B cell (primary cell): ENCODE results near the gene KIF18A. TPM values are rescaled to one million over a fixed set of nuclear protein-coding genes. Genes with fewer than 3 reads are reported as not detected.

Experiments used
- ATAC-seq: fragments of 200-7000 bp; cut with Tn5 transposase; one replicate; pipeline ENCODE4 v1.10.0; 2021; ENCODE audit warnings: low read depth, mild to moderate bottlenecking, moderate number of reproducible peaks, moderate library complexity
- CTCF ChIA-PET: fragments of 350-600 bp; sonication (Branson Sonifier 250); formaldehyde crosslinking; loops from one replicate; lab custom pipeline; 2021; ENCODE audit warnings: antibody characterized with exemption, inconsistent platforms; lab: Charles Lee
- POLR2A ChIA-PET: fragments of 350-600 bp; sonication (Branson Sonifier 250); formaldehyde crosslinking; loops from one replicate; lab custom pipeline; 2021; ENCODE audit warnings: antibody characterized with exemption; lab: Charles Lee
- DNase-seq: peaks from one replicate; pipeline ENCODE4 v3.0.0; 2013
- H2AFZ ChIP-seq: 2 replicates; pipeline ENCODE4 v1.6.1; 2012; ENCODE audit warnings: mild to moderate bottlenecking, low read depth, low read length; ENCODE audit not compliant: insufficient read depth, poor library complexity, severe bottlenecking
- H3K27ac ChIP-seq, 2 donors: 1 replicate in 1 of 2; 2 replicates in 1 of 2; pipeline ENCODE4 v1.5.1; 2012 to 2013; ENCODE audit warnings: low read length in 2 of 2, mild to moderate bottlenecking in 2 of 2, moderate library complexity in 1 of 2
- H3K27me3 ChIP-seq, 4 experiments: fragments of 200-600 bp in 1 of 4; sonication (generic) in 1 of 4; replicated peaks in 1 of 4; 1 replicate in 2 of 4; 2 replicates in 2 of 4; pipeline versions ENCODE4 v1.6.1 to v1.7.0; 2013 to 2016; ENCODE audit warnings: low read length in 3 of 4, mild to moderate bottlenecking in 2 of 4, mixed read lengths in 1 of 4, moderate library complexity in 1 of 4; ENCODE audit not compliant: insufficient read depth in 4 of 4, control insufficient read depth in 3 of 4; ENCODE audit errors: control extremely low read depth in 1 of 4
- H3K36me3 ChIP-seq, 2 experiments: replicated peaks in 1 of 2; 1 replicate in 1 of 2; 2 replicates in 1 of 2; pipeline versions ENCODE4 v1.6.1 to v1.7.1; 2013; ENCODE audit warnings: low read length in 1 of 2; ENCODE audit not compliant: insufficient read depth in 2 of 2, control insufficient read depth in 1 of 2; ENCODE audit errors: control extremely low read depth in 1 of 2, extremely low read depth in 1 of 2
- H3K4me1 ChIP-seq, 2 donors: fragments of 200-600 bp in 1 of 2; sonication (generic) in 1 of 2; 1 replicate in 1 of 2; 2 replicates in 1 of 2; pipeline versions ENCODE4 v1.5.1 to v1.6.1; 2013 to 2017; ENCODE audit warnings: low read length in 2 of 2; ENCODE audit not compliant: control insufficient read depth in 2 of 2, insufficient read depth in 2 of 2
- H3K4me2 ChIP-seq: replicated peaks from 2 replicates; pipeline ENCODE3; 2012; ENCODE audit warnings: mild to moderate bottlenecking, low read depth, low read length; ENCODE audit not compliant: poor library complexity, severe bottlenecking
- H3K4me3 ChIP-seq, 5 experiments: fragments of 200-600 bp in 1 of 5; sonication (generic) in 1 of 5; 1 replicate in 3 of 5; 2 replicates in 2 of 5; pipeline versions ENCODE4 v1.5.1 to v1.7.0; 2011 to 2016; ENCODE audit warnings: low read length in 4 of 5, mild to moderate bottlenecking in 4 of 5, low read depth in 2 of 5, control low read depth in 1 of 5, moderate library complexity in 1 of 5; ENCODE audit not compliant: insufficient read depth in 1 of 5; ENCODE audit errors: control extremely low read depth in 1 of 5, extremely low read depth in 1 of 5
- H3K79me2 ChIP-seq: fragments of 200-600 bp; sonication (generic); one replicate; pipeline ENCODE4 v1.6.0; 2016; ENCODE audit warnings: low read length; ENCODE audit not compliant: control insufficient read depth, insufficient read depth
- H3K9ac ChIP-seq: fragments of 200-600 bp; sonication (generic); 2 replicates; pipeline ENCODE4 v1.6.1; 2017; ENCODE audit warnings: mild to moderate bottlenecking, low read length, moderate library complexity
- H3K9me3 ChIP-seq, 3 donors: one replicate each; pipeline versions ENCODE4 v1.6.1 to v1.7.1; 2013; ENCODE audit warnings: low read length in 2 of 3; ENCODE audit not compliant: control insufficient read depth in 2 of 3, insufficient read depth in 1 of 3; ENCODE audit errors: control extremely low read depth in 1 of 3
- H4K20me1 ChIP-seq: 2 replicates; pipeline ENCODE4 v1.6.0; 2012; ENCODE audit warnings: mild to moderate bottlenecking, low read length; ENCODE audit not compliant: insufficient read depth, control insufficient read depth, poor library complexity, severe bottlenecking
- H3K27ac Mint-ChIP-seq: one replicate; pipeline ENCODE4 v1.8.0; 2021; ENCODE audit warnings: mixed read lengths
- H3K27me3 Mint-ChIP-seq: one replicate; pipeline ENCODE4 v1.8.0; 2021; ENCODE audit warnings: mixed read lengths
- H3K4me1 Mint-ChIP-seq: one replicate; pipeline ENCODE4 v1.8.0; 2021; ENCODE audit warnings: mixed read lengths
- H3K4me3 Mint-ChIP-seq: one replicate; pipeline ENCODE4 v1.8.0; 2021; ENCODE audit warnings: mixed read lengths
- H3K9me3 Mint-ChIP-seq: one replicate; pipeline ENCODE4 v1.8.0; 2022; ENCODE audit warnings: mixed read lengths; ENCODE audit not compliant: insufficient read depth
- EZH2 ChIP-seq: IDR thresholded peaks from 2 replicates; pipeline ENCODE4 v1.6.1; 2012; ENCODE audit warnings: borderline replicate concordance, low read depth, mild to moderate bottlenecking, moderate library complexity, low read length; ENCODE audit not compliant: insufficient read depth, poor library complexity, severe bottlenecking
- WGBS: methylation state at CpG from one replicate; pipeline ENCODE4 v1.1.5; 2013; ENCODE audit warnings: missing lambda C conversion rate; ENCODE audit not compliant: insufficient coverage; 5-methylcytosine and 5-hydroxymethylcytosine counted together
- intact Hi-C: fragments of 100-400 bp; cut with micrococcal nuclease; formaldehyde crosslinking; loops from one replicate; pipeline ENCODE4 v1.10.0; 2022
- polyA minus RNA-seq: library from RNA; depleted of rRNA, polyadenylated mRNA; stranded (reverse); fragments of >200 nt; gene quantifications from 2 replicates; pipeline ENCODE4 v1.2.3, GENCODE V29; 2012
- polyA plus RNA-seq: library from polyadenylated mRNA; depleted of rRNA; stranded (reverse); fragments of >200 nt; gene quantifications from 2 replicates; pipeline ENCODE4 v1.2.3, GENCODE V29; 2012
- total RNA-seq, 2 donors: library from RNA; stranded (reverse); fragments of 120-200 nt in 1 of 2; gene quantifications; 1 replicate in 1 of 2; 2 replicates in 1 of 2; pipeline versions ENCODE4 v1.2.3 to v1.2.4, GENCODE V29; 2013 to 2022
- TF ChIP-seq, protein P1 (sequence below): fragments of 200-600 bp; IDR thresholded peaks from one replicate; pipeline ENCODE4 v1.8.0; 2022; ENCODE audit warnings: antibody characterized with exemption, mild to moderate bottlenecking

Gene KIF18A
- total RNA-seq: 4.1 and 4.2 TPM in 2 replicates
- 2.9 TPM for total RNA-seq (2013)
- polyA plus RNA-seq: 0.84 and 1.2 TPM in 2 replicates
- 2.0 and 5.6 TPM in 2 replicates for polyA minus RNA-seq

DNA sequence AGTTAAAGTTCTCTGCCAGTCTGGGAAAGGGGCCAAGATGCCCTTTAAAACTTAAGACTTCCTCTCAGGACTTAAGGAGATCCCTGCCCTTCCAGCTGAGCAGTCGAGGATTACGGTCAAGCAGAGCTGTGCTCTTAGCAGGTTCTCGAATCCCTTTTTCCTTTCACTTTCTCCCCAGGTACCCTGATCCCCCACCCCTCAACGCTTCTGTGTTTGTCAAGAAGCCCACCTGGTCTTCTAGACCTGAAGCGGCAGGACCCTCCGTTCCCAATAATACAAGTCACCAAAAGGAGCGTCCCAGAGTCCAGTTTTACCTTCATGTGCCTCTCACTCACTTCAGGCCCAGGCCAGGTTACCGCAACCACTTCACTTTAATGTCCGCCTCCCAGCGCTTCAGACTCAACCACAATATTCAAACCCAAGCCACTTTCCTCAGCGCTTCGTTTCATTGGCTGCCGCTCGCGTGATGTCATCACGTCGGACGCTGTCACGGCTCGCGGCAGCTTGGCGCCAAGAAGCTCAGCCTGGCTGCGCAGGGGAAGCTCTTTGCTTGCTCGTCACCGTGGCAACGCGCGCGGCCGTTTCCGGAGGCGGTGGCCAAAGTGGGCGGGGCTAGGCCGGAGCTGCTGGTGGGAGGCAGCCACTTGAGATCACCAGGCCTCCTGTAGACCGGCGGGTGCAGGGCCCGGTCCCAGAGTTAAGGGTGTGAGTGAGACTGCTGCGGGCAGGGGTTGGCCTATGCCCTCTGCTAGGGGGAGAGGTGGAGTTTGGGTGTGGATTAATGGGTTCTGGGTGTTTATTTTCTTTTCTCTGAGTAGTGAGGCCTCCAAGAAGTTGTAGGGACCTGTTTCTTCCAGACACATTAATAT, at the start of gene KIF18A, which contains the start of gene METTL15:
TSS of gene KIF18A (minus strand) at position 407 of the 869 bp plus-strand sequence. CDS start 10,209 bp downstream, outside the sequence.
TSS of gene METTL15 (plus strand) at position 639 of the 869 bp plus-strand sequence. CDS start 4,947 bp downstream, outside the sequence.
- Histone ChIP-seq H3K79me2 (peaks cover 58% of the 10 kb centered on the region), H3K9me3 (no peaks in the 10 kb centered on the region), H2AFZ (peak within 1 kb of the TSS; percentile 83), H3K4me2 (peak within 1 kb of the TSS; percentile 86), H3K27ac (peak within 1 kb of the TSS; percentile 89 to 96), H3K36me3 (no peaks in the 10 kb centered on the region), H3K4me3 (peak within 1 kb of the TSS; percentile 51 to 95 (median 76)), H3K27me3 (no peaks in the 10 kb centered on the region), H4K20me1 (no peaks in the 10 kb centered on the region), H3K9ac (peak within 1 kb of the TSS; percentile 97), H3K4me1 (peaks cover 30% of the 10 kb centered on the region in 2 donors)
- TF ChIP-seq EZH2: no peak
- TF ChIP-seq, protein P1, sequence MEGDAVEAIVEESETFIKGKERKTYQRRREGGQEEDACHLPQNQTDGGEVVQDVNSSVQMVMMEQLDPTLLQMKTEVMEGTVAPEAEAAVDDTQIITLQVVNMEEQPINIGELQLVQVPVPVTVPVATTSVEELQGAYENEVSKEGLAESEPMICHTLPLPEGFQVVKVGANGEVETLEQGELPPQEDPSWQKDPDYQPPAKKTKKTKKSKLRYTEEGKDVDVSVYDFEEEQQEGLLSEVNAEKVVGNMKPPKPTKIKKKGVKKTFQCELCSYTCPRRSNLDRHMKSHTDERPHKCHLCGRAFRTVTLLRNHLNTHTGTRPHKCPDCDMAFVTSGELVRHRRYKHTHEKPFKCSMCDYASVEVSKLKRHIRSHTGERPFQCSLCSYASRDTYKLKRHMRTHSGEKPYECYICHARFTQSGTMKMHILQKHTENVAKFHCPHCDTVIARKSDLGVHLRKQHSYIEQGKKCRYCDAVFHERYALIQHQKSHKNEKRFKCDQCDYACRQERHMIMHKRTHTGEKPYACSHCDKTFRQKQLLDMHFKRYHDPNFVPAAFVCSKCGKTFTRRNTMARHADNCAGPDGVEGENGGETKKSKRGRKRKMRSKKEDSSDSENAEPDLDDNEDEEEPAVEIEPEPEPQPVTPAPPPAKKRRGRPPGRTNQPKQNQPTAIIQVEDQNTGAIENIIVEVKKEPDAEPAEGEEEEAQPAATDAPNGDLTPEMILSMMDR: no peak
- peak within 1 kb of the TSS; percentile 98 for H3K27ac Mint-ChIP-seq
- H3K27me3 Mint-ChIP-seq: no peaks in the 10 kb centered on the region
- DNase-seq (peak; percentile 99), ATAC-seq (peak; percentile 86)
- POLR2A ChIA-PET: no interaction called here
- H3K9me3 Mint-ChIP-seq: no peaks in the 10 kb centered on the region
- WGBS: under 1% methylated on average over 38 of the region's 38 CpGs
- CTCF ChIA-PET: no interaction called here
- peak within 1 kb of the TSS; percentile 94 for H3K4me3 Mint-ChIP-seq
- H3K4me1 Mint-ChIP-seq: peaks cover 52% of the 10 kb centered on the region
- intact Hi-C loops: loop anchor here (1.0 to 2.0 kb wide), 2 partner anchors 602 to 745 kb away; partner anchors contain the start of genes CCDC34 and LIN7C

GRCh38 chr11:28153586-28153985, 45.6 kb upstream of the KIF18A start:
- Histone ChIP-seq H3K4me1 (no peaks in the 10 kb centered on the region), H3K36me3 (peaks cover 0 to 2% of the 10 kb centered on the region in 2 experiments), H3K27me3 (no peaks in the 10 kb centered on the region), H3K4me3 (no peak overlapping the region), H4K20me1 (no peaks in the 10 kb centered on the region), H3K27ac (no peak overlapping the region), H3K79me2 (no peaks in the 10 kb centered on the region), H3K9me3 (no peaks in the 10 kb centered on the region), H3K4me2 (no peak overlapping the region), H3K9ac (no peak overlapping the region), H2AFZ (no peak overlapping the region)
- H3K27me3 Mint-ChIP-seq: no peaks in the 10 kb centered on the region
- POLR2A ChIA-PET: no interaction called here
- H3K9me3 Mint-ChIP-seq: no peaks in the 10 kb centered on the region
- WGBS: no CpG with 5 or more reads among the region's 2 CpGs
- no peak for ATAC-seq
- H3K4me3 Mint-ChIP-seq: no peak overlapping the region
- no peak for DNase-seq
- CTCF ChIA-PET: no interaction called here
- no peaks in the 10 kb centered on the region for H3K4me1 Mint-ChIP-seq
- H3K27ac Mint-ChIP-seq: no peak overlapping the region
- intact Hi-C loops: no loop called here
- no peak for TF ChIP-seq EZH2
- TF ChIP-seq, protein P1: no peak
